NCI-H2029 treated with DMSO at 0.1 percent for 48 hours (cell line): ENCODE measurements around the gene SPEF1.

Source experiments
- DNase-seq: peaks from one replicate; lab custom pipeline; 2025; lab: John Stamatoyannopoulos, UW

Gene SPEF1

GRCh38 chr20:3729811-3730540 lies 51.3 kb downstream of the SPEF1 start:
- DNase-seq = no peak

- DNase-seq = no peak
Observed at GRCh38 chr20:3729378-3729777, 51.9 kb downstream of the SPEF1 start.

GRCh38 chr20:3728876-3729275 lies 52.4 kb downstream of the SPEF1 start:
- no peak for DNase-seq

GRCh38 chr20:3728354-3728753 lies 52.9 kb downstream of the SPEF1 start:
- no peak for DNase-seq
